GM12878 (cell line): ENCODE data around the gene CFAP97D2. TPM values are rescaled to one million over a fixed set of nuclear protein-coding genes. Genes with fewer than 3 reads are reported as not detected.

ENCODE experiments used
- ATAC-seq: fragments of 200-7000 bp; cut with Tn5 transposase; 3 replicates; pipeline ENCODE4 v1.9.1; 2020; ENCODE audit warnings: mild to moderate bottlenecking, moderate library complexity
- BruUV-seq: library from RNA; stranded (reverse); fragments of 400-500 nt; replicated peaks from 2 replicates; lab custom pipeline; 2021; lab: Mats Ljungman, UMichigan
- CTCF ChIA-PET: fragments of 300-600 bp; sonication (Branson Sonifier 250); formaldehyde crosslinking; extraction: SDS; loops from one replicate; lab custom pipeline; 2021; ENCODE audit warnings: inconsistent platforms; lab: Yijun Ruan, JAX
- POLR2A ChIA-PET: fragments of 350-600 bp; formaldehyde crosslinking; extraction: SDS; loops from one replicate; lab custom pipeline; 2021; ENCODE audit warnings: inconsistent platforms; lab: Charles Lee
- RAD21 ChIA-PET: fragments of 300-600 bp; sonication (Branson Sonifier 250); formaldehyde crosslinking; loops from one replicate; lab custom pipeline; 2023; ENCODE audit warnings: antibody characterized with exemption; ENCODE audit not compliant: unreplicated experiment; lab: Charles Lee
- SMC1A ChIA-PET: fragments of 300-600 bp; sonication (Branson Sonifier 250); formaldehyde crosslinking; loops from one replicate; lab custom pipeline; 2023; ENCODE audit not compliant: unreplicated experiment, uncharacterized antibody; lab: Charles Lee
- DNase-seq: peaks from one replicate; pipeline ENCODE4 v3.0.0-alpha.2; 2011; ENCODE audit warnings: low read depth, low spot score
- FAIRE-seq: peaks from 3 replicates; lab custom pipeline; 2011; peaks lifted over from hg19 to GRCh38; lab: Jason Lieb, UNC
- H2AFZ ChIP-seq: 2 replicates; pipeline ENCODE4 v1.6.0; 2011; ENCODE audit warnings: low read depth, low read length, control low read depth; ENCODE audit not compliant: control insufficient read depth
- H3K27ac ChIP-seq: 2 replicates; pipeline ENCODE4 v1.5.1; 2011; ENCODE audit warnings: control low read depth; ENCODE audit not compliant: control insufficient read depth, insufficient read depth
- H3K27me3 ChIP-seq, 2 experiments: replicated peaks in 1 of 2; 2 replicates each; pipeline versions ENCODE4 v1.6.0 to v1.6.1; 2011; ENCODE audit warnings: low read length in 1 of 2; ENCODE audit not compliant: control insufficient read depth in 2 of 2, insufficient read depth in 2 of 2
- H3K36me3 ChIP-seq, 2 experiments: 2 replicates each; pipeline ENCODE4 v1.5.1; 2011; ENCODE audit warnings: low read length in 1 of 2; ENCODE audit not compliant: control insufficient read depth in 2 of 2, insufficient read depth in 2 of 2
- H3K4me1 ChIP-seq: 2 replicates; pipeline ENCODE4 v1.6.1; 2011; ENCODE audit warnings: mild to moderate bottlenecking, low read length, moderate library complexity, mixed read lengths; ENCODE audit not compliant: control insufficient read depth, insufficient read depth
- H3K4me2 ChIP-seq: 2 replicates; pipeline ENCODE4 v1.6.0; 2011; ENCODE audit warnings: control low read depth; ENCODE audit not compliant: control insufficient read depth, insufficient read depth
- H3K4me3 ChIP-seq: fragments of 200-600 bp; sonication (generic); 2 replicates; pipeline ENCODE4 v1.5.1; 2016
- H3K79me2 ChIP-seq: 2 replicates; pipeline ENCODE4 v1.6.0; 2011; ENCODE audit warnings: low read length; ENCODE audit not compliant: control insufficient read depth, insufficient read depth
- H3K9ac ChIP-seq: 2 replicates; pipeline ENCODE4 v1.8.0; 2011; ENCODE audit warnings: low read length, control low read depth, mixed read lengths; ENCODE audit not compliant: control insufficient read depth, insufficient read depth
- H3K9me3 ChIP-seq: replicated peaks from 3 replicates; pipeline ENCODE4 v1.5.1; 2011; ENCODE audit warnings: mild to moderate bottlenecking, low read length; ENCODE audit not compliant: control insufficient read depth, insufficient read depth
- H4K20me1 ChIP-seq: 2 replicates; pipeline ENCODE4 v1.6.0; 2011; ENCODE audit not compliant: control insufficient read depth, insufficient read depth
- MEF2B ChIP-seq: fragments of 450-650 bp; IDR thresholded peaks from 2 replicates; pipeline ENCODE4 v1.6.1; 2018; ENCODE audit warnings: mild to moderate bottlenecking, moderate library complexity; ENCODE audit not compliant: partially characterized antibody, poor library complexity, severe bottlenecking
- NR2F1 ChIP-seq: fragments of 450-650 bp; conservative IDR thresholded peaks from 2 replicates; pipeline ENCODE4 v1.6.1; 2017; ENCODE audit warnings: mild to moderate bottlenecking
- PBX3 ChIP-seq: IDR thresholded peaks from 2 replicates; pipeline ENCODE4 v1.6.1; 2011; ENCODE audit warnings: mild to moderate bottlenecking, low read depth, low read length, moderate library complexity; ENCODE audit not compliant: insufficient replicate concordance
- SMAD1 ChIP-seq: fragments of 450-650 bp; IDR thresholded peaks from 2 replicates; pipeline ENCODE4 v1.6.1; 2018; ENCODE audit warnings: mild to moderate bottlenecking, low read depth; ENCODE audit not compliant: partially characterized antibody
- WGBS: methylation state at CpG from one replicate; pipeline ENCODE4 v1.1.6; 2016; ENCODE audit warnings: low lambda C conversion rate; ENCODE audit not compliant: insufficient replicate concordance, insufficient coverage; ENCODE audit errors: missing lambda C conversion rate; 5-methylcytosine and 5-hydroxymethylcytosine counted together
- in situ Hi-C: fragments of 300-500 bp; cut with MboI; formaldehyde crosslinking; loops from 9 replicates; pipeline ENCODE4 v1.14.3; 2018; ENCODE audit warnings: mixed read lengths
- intact Hi-C: fragments of 100-400 bp; cut with micrococcal nuclease; formaldehyde crosslinking; loops from one replicate; pipeline ENCODE4 v1.14.2; 2022; ENCODE audit not compliant: unreplicated experiment
- polyA plus RNA-seq, 11 experiments: library from polyadenylated mRNA; depleted of rRNA in 4 of 11; unstranded in 6 of 11; stranded (reverse) in 5 of 11; fragments of >200 nt; fragmentation: Nextera tagmentation in 4 of 11; fragmentation: Illumina TruSeq in 1 of 11; extraction: Ambion mirVana in 4 of 11; extraction: Trizol in 1 of 11; gene quantifications; 1 replicate in 1 of 11; 2 replicates in 10 of 11; pipeline versions ENCODE4 v1.2.1 to v1.2.3, GENCODE V29; 2011 to 2016; ENCODE audit warnings: inconsistent platforms in 2 of 11, missing spikeins in 2 of 11, low read depth in 1 of 11
- total RNA-seq, 4 experiments: library from RNA; depleted of rRNA in 3 of 4; stranded (reverse); fragments of >200 nt in 3 of 4; fragmentation: Illumina TruSeq in 1 of 4; extraction: Trizol in 1 of 4; gene quantifications; 2 replicates each; pipeline versions ENCODE4 v1.2.1 to v1.2.3, GENCODE V29; 2013 to 2021

The CFAP97D2 gene
- total and polyA plus RNA-seq, 10 of the 15 experiments (the other 5 are each of a cell fraction or from before 2014, with no cell fraction given) = not detected

- peak; percentile 44; the same call in 1 of the 2 replicates for TF ChIP-seq NR2F1
- TF ChIP-seq PBX3 = peak; percentile 26
- no peak for TF ChIP-seq SMAD1
- TF ChIP-seq MEF2B = peak; percentile 85
- WGBS = 26% methylated on average over 10 of the region's 10 CpGs
- peak; percentile 47 for ATAC-seq
- Histone ChIP-seq H3K4me1 (peaks cover 29% of the 10 kb centered on the region), H3K9ac (no peak overlapping the region), H3K4me2 (peak overlapping the region; percentile 71; the same call in 1 of the 2 replicates), H3K36me3 (no peaks in the 10 kb centered on the region), H4K20me1 (no peaks in the 10 kb centered on the region), H3K27me3 (no peaks in the 10 kb centered on the region), H3K79me2 (no peaks in the 10 kb centered on the region), H2AFZ (no peak overlapping the region), H3K4me3 (no peak overlapping the region), H3K9me3 (no peaks in the 10 kb centered on the region), H3K27ac (no peak overlapping the region)
- POLR2A ChIA-PET = no interaction called here
- CTCF ChIA-PET = no interaction called here
- SMC1A ChIA-PET = interaction anchor here (0.6 kb wide), 1 partner anchor 101 kb away, joined by 3 read pairs; no protein-coding TSS in a partner anchor
- no TSS peak for BruUV-seq
- DNase-seq = no peak
- RAD21 ChIA-PET = interaction anchor here (1.0 kb wide), 1 partner anchor 73 kb away, joined by 3 read pairs; no protein-coding TSS in a partner anchor
- in situ Hi-C loops (no loop called here), intact Hi-C loops (loop anchor here (10.0 kb wide), 1 partner anchor 326 kb away; no protein-coding TSS in a partner anchor)
- FAIRE-seq = no peak
Observed at GRCh38 chr13:114140906-114141250, 38.2 kb upstream of the CFAP97D2 start.
